Neural progenitor cell (in vitro differentiated cells): ENCODE results near the gene LIMA1. TPM values are rescaled to one million over a fixed set of nuclear protein-coding genes. Genes with fewer than 3 reads are reported as not detected.
"Not testable (repeated sequence)": the region's sequence is repeated elsewhere in the genome, so short reads cannot be mapped to it uniquely, and the experiment has no call there.

Source experiments
- DNase-seq: peaks from one replicate; pipeline ENCODE4 v3.0.0-alpha.2; 2016; ENCODE audit warnings: low spot score
- H2AFZ ChIP-seq: fragments of 200-600 bp; sonication (generic); replicated peaks from 2 replicates; pipeline ENCODE4 v1.6.1; 2016; ENCODE audit warnings: antibody characterized with exemption
- H3F3A ChIP-seq: fragments of 200-600 bp; sonication (generic); 2 replicates; pipeline ENCODE4 v1.6.1; 2016; ENCODE audit warnings: antibody characterized with exemption, low read depth
- H3K27ac ChIP-seq: fragments of 200-600 bp; sonication (generic); 2 replicates; pipeline ENCODE4 v1.5.1; 2016; ENCODE audit warnings: mild to moderate bottlenecking
- H3K27me3 ChIP-seq: fragments of 200-600 bp; sonication (generic); 2 replicates; pipeline ENCODE4 v1.6.1; 2016; ENCODE audit warnings: mild to moderate bottlenecking, moderate library complexity
- H3K36me3 ChIP-seq: fragments of 200-600 bp; sonication (generic); 2 replicates; pipeline ENCODE4 v1.5.1; 2016
- H3K4me1 ChIP-seq: fragments of 200-600 bp; sonication (generic); 2 replicates; pipeline ENCODE4 v1.6.1; 2016; ENCODE audit warnings: mixed run types
- H3K4me2 ChIP-seq: fragments of 200-600 bp; sonication (generic); 2 replicates; pipeline ENCODE4 v1.6.1; 2016
- H3K4me3 ChIP-seq: fragments of 200-600 bp; sonication (generic); 2 replicates; pipeline ENCODE4 v1.5.1; 2016
- H3K79me2 ChIP-seq: fragments of 200-600 bp; sonication (generic); 2 replicates; pipeline ENCODE4 v1.6.1; 2016; ENCODE audit warnings: low read depth
- H3K9ac ChIP-seq: fragments of 200-600 bp; sonication (generic); 2 replicates; pipeline ENCODE4 v1.6.1; 2016
- H3K9me3 ChIP-seq: fragments of 200-600 bp; sonication (generic); 2 replicates; pipeline ENCODE4 v1.5.1; 2016; ENCODE audit warnings: low read depth
- H4K20me1 ChIP-seq: fragments of 200-600 bp; sonication (generic); 2 replicates; pipeline ENCODE4 v1.6.1; 2016; ENCODE audit warnings: low read depth
- H3K27ac Mint-ChIP-seq: 3 replicates; pipeline ENCODE4 v1.8.0; 2021; ENCODE audit warnings: mixed read lengths
- H3K27me3 Mint-ChIP-seq: 2 replicates; pipeline ENCODE4 v1.8.0; 2022; ENCODE audit warnings: low read depth, mild to moderate bottlenecking, inconsistent platforms, moderate library complexity, mixed read lengths; ENCODE audit not compliant: insufficient read depth
- H3K36me3 Mint-ChIP-seq: 3 replicates; pipeline ENCODE4 v1.8.0; 2021; ENCODE audit warnings: mixed read lengths
- H3K4me1 Mint-ChIP-seq: 3 replicates; pipeline ENCODE4 v1.8.0; 2021; ENCODE audit warnings: mixed read lengths
- H3K4me3 Mint-ChIP-seq: 3 replicates; pipeline ENCODE4 v1.8.0; 2021; ENCODE audit warnings: mild to moderate bottlenecking, moderate library complexity, mixed read lengths
- H3K9me3 Mint-ChIP-seq: 3 replicates; pipeline ENCODE4 v1.8.0; 2020; ENCODE audit warnings: mixed read lengths
- CTCF ChIP-seq: fragments of 200-600 bp; sonication (generic); IDR thresholded peaks from 2 replicates; pipeline ENCODE4 v1.5.1; 2017; ENCODE audit warnings: antibody characterized with exemption, mild to moderate bottlenecking
- EZH2 ChIP-seq: fragments of 200-600 bp; sonication (generic); IDR thresholded peaks from 2 replicates; pipeline ENCODE4 v1.6.1; 2017; ENCODE audit warnings: antibody characterized with exemption, mild to moderate bottlenecking, moderate library complexity
- EZH2phosphoT487 ChIP-seq: fragments of 200-600 bp; sonication (generic); IDR thresholded peaks from 2 replicates; pipeline ENCODE4 v1.6.1; 2017; ENCODE audit warnings: antibody characterized with exemption
- total RNA-seq: library from RNA; depleted of rRNA; stranded (reverse); fragments of >200 nt; gene quantifications from 2 replicates; pipeline ENCODE4 v1.2.3, GENCODE V29; 2015; ENCODE audit warnings: low replicate concordance

The LIMA1 gene
- total RNA-seq, 1 donor from 2014 or later, result 25.0 TPM

- TF ChIP-seq EZH2, result no peak
- no peak for TF ChIP-seq EZH2phosphoT487
- Histone ChIP-seq H3K79me2 (peaks cover 13% of the 10 kb centered on the region), H4K20me1 (no peaks in the 10 kb centered on the region), H3K4me1 (peaks cover 37% of the 10 kb centered on the region), H3K27me3 (no peaks in the 10 kb centered on the region), H3K9ac (no peak overlapping the region), H3F3A (peaks cover 41% of the 10 kb centered on the region), H3K27ac (no peak overlapping the region), H3K4me2 (no peak overlapping the region), H2AFZ (no peak overlapping the region), H3K4me3 (no peak overlapping the region), H3K36me3 (no peaks in the 10 kb centered on the region), H3K9me3 (no peaks in the 10 kb centered on the region)
- H3K27me3 Mint-ChIP-seq, result no peaks in the 10 kb centered on the region
- H3K27ac Mint-ChIP-seq, result peak overlapping the region; percentile 54
- H3K4me3 Mint-ChIP-seq, result no peak overlapping the region
- DNase-seq, result no peak
- peaks cover 2% of the 10 kb centered on the region for H3K36me3 Mint-ChIP-seq
- no peaks in the 10 kb centered on the region for H3K9me3 Mint-ChIP-seq
- H3K4me1 Mint-ChIP-seq, result peaks cover 20% of the 10 kb centered on the region
These were observed 63.8 kb downstream of the LIMA1 start for GRCh38 chr12:50219544-50219943.

GRCh38 chr12:50219001-50219400 is 64.3 kb downstream of the LIMA1 start:
- H3K27ac ChIP-seq, H3K4me2 ChIP-seq: not testable (repeated sequence)
- H3K4me1 Mint-ChIP-seq, result peaks cover 14% of the 10 kb centered on the region

GRCh38 chr12:50218386-50218785 is 64.9 kb downstream of the LIMA1 start:
- H3K4me1 ChIP-seq, result peaks cover 28% of the 10 kb centered on the region
- no peak overlapping the region for H3K27ac Mint-ChIP-seq
- H3K79me2 ChIP-seq, result peaks cover 13% of the 10 kb centered on the region
- H3K9ac ChIP-seq, result no peak overlapping the region
- no peaks in the 10 kb centered on the region for H3K27me3 ChIP-seq
- H2AFZ ChIP-seq, result no peak overlapping the region
- no peak for DNase-seq
- H3K9me3 Mint-ChIP-seq, result no peaks in the 10 kb centered on the region
- no peaks in the 10 kb centered on the region for H3K9me3 ChIP-seq
- H3K36me3 ChIP-seq, result no peaks in the 10 kb centered on the region
- H3K27ac ChIP-seq, result no peak overlapping the region
- H3K4me1 Mint-ChIP-seq, result peaks cover 10% of the 10 kb centered on the region
- H4K20me1 ChIP-seq, result no peaks in the 10 kb centered on the region
- TF ChIP-seq CTCF (no peak), EZH2phosphoT487 (no peak), EZH2 (no peak)
- H3K4me3 Mint-ChIP-seq, result no peak overlapping the region
- H3K27me3 Mint-ChIP-seq, result no peaks in the 10 kb centered on the region
- H3K4me2 ChIP-seq, result no peak overlapping the region
- no peak overlapping the region for H3K4me3 ChIP-seq
- peaks cover 2% of the 10 kb centered on the region for H3K36me3 Mint-ChIP-seq
- H3F3A ChIP-seq, result peaks cover 30% of the 10 kb centered on the region

More at GRCh38 chr12:50219001-50219400, 64.3 kb downstream of the LIMA1 start:
- H3K9ac ChIP-seq, H3K36me3 ChIP-seq, H3K36me3 Mint-ChIP-seq, H3K27me3 Mint-ChIP-seq, H3K9me3 ChIP-seq, H2AFZ ChIP-seq, H3K9me3 Mint-ChIP-seq, H4K20me1 ChIP-seq, DNase-seq, H3K4me3 ChIP-seq, H3K4me3 Mint-ChIP-seq, H3K27me3 ChIP-seq, H3K27ac Mint-ChIP-seq: not testable (repeated sequence)
- peaks cover 13% of the 10 kb centered on the region for H3K79me2 ChIP-seq
- H3F3A ChIP-seq, result peaks cover 36% of the 10 kb centered on the region
- peaks cover 31% of the 10 kb centered on the region for H3K4me1 ChIP-seq

- Histone ChIP-seq H3K9ac (no peak overlapping the region), H2AFZ (no peak overlapping the region), H3K27ac (no peak overlapping the region), H3K36me3 (no peaks in the 10 kb centered on the region), H3K79me2 (peaks cover 13% of the 10 kb centered on the region), H3K27me3 (no peaks in the 10 kb centered on the region), H3F3A (peaks cover 18% of the 10 kb centered on the region), H3K4me2 (no peak overlapping the region), H3K9me3 (no peaks in the 10 kb centered on the region), H3K4me3 (no peak overlapping the region), H3K4me1 (peaks cover 20% of the 10 kb centered on the region), H4K20me1 (no peaks in the 10 kb centered on the region)
- no peak for DNase-seq
- peaks cover 8% of the 10 kb centered on the region for H3K4me1 Mint-ChIP-seq
- H3K9me3 Mint-ChIP-seq, result no peaks in the 10 kb centered on the region
- no peak overlapping the region for H3K4me3 Mint-ChIP-seq
- TF ChIP-seq CTCF, result no peak
- no peak for TF ChIP-seq EZH2phosphoT487
- no peak for TF ChIP-seq EZH2
- peaks cover 2% of the 10 kb centered on the region for H3K36me3 Mint-ChIP-seq
- no peaks in the 10 kb centered on the region for H3K27me3 Mint-ChIP-seq
- H3K27ac Mint-ChIP-seq, result peak overlapping the region; percentile 61
These were observed 66.1 kb downstream of the LIMA1 start for GRCh38 chr12:50217202-50217601.
